Stimulated activated CD8-positive, alpha-beta memory T cell treated with anti-CD3 and anti-CD28 coated beads, Interleukin-15, amount 100 ng/mL, for 48 hours (primary cell): ENCODE results near the gene S100PBP.

Experiments used
- DNase-seq, 2 donors: peaks; one replicate each; pipeline ENCODE4 v3.0.0-alpha.2; 2020; ENCODE audit warnings: low read depth in 2 of 2

S100PBP gene

GRCh38 chr1:32869923-32870614 is 52.6 kb downstream of the S100PBP start:
- DNase-seq: no peak

GRCh38 chr1:32870615-32871363 is 53.3 kb downstream of the S100PBP start, which contains the start of gene FNDC5:
Gene FNDC5 (minus strand): TSS chr1:32870912.
- no peak for DNase-seq

GRCh38 chr1:32871364-32872191 is 54.1 kb downstream of the S100PBP start:
- no peak for DNase-seq

- DNase-seq: no peak
Observed at GRCh38 chr1:32872192-32872460, 54.7 kb downstream of the S100PBP start.

- DNase-seq: no peak
Observed at GRCh38 chr1:32873484-32873883, 56.0 kb downstream of the S100PBP start.

- DNase-seq: no peak
Observed at GRCh38 chr1:32874860-32875752, 57.7 kb downstream of the S100PBP start.

GRCh38 chr1:32876341-32877210 is 59.1 kb downstream of the S100PBP start:
- peak in 1 of 2 donors; percentile 50 for DNase-seq

GRCh38 chr1:32877211-32878110 is 60.0 kb downstream of the S100PBP start:
- no peak for DNase-seq

GRCh38 chr1:32878183-32878582 is 60.7 kb downstream of the S100PBP start:
- no peak for DNase-seq

- no peak for DNase-seq
Observed at GRCh38 chr1:32878637-32879041, 61.2 kb downstream of the S100PBP start.

GRCh38 chr1:32881291-32881690 is 63.8 kb downstream of the S100PBP start:
- DNase-seq: no peak

- DNase-seq: no peak
Observed at GRCh38 chr1:32881871-32882850, 64.7 kb downstream of the S100PBP start.

- no peak for DNase-seq
Observed at GRCh38 chr1:32883338-32884031, 66.0 kb downstream of the S100PBP start.

- no peak for DNase-seq
Observed at GRCh38 chr1:32884032-32884372, 66.5 kb downstream of the S100PBP start.

- no peak for DNase-seq
Observed at GRCh38 chr1:32884726-32885125, 67.3 kb downstream of the S100PBP start.

GRCh38 chr1:32885676-32886003 is 68.2 kb downstream of the S100PBP start:
- no peak for DNase-seq

GRCh38 chr1:32886004-32886827 is 68.8 kb downstream of the S100PBP start, which contains the start of gene HPCA:
Gene HPCA (plus strand): TSS chr1:32886491. CDS start chr1:32888899, 2,408 bp downstream.
- DNase-seq: peak in 1 of 2 donors; percentile 14
